Bronchial epithelial cell (primary cell): Measurements from ENCODE around the gene FAR1. TPM values are rescaled to one million over a fixed set of nuclear protein-coding genes. Genes with fewer than 3 reads are reported as not detected.

Source experiments
- DNase-seq: peaks from one replicate; pipeline ENCODE4 v3.0.0-alpha.2; 2010; ENCODE audit warnings: low read depth
- FAIRE-seq: peaks from 2 replicates; lab custom pipeline; 2011; peaks lifted over from hg19 to GRCh38; lab: Jason Lieb, UNC
- H3K27me3 ChIP-seq: 2 replicates; pipeline ENCODE4 v1.5.1; 2011; ENCODE audit warnings: low read length; ENCODE audit not compliant: control insufficient read depth, insufficient read depth
- H3K36me3 ChIP-seq: 2 replicates; pipeline ENCODE4 v1.5.1; 2011; ENCODE audit warnings: low read length; ENCODE audit not compliant: control insufficient read depth, insufficient read depth
- H3K4me3 ChIP-seq: 2 replicates; pipeline ENCODE4 v1.5.1; 2011; ENCODE audit warnings: mild to moderate bottlenecking, low read depth, low read length, control low read depth
- total RNA-seq: library from RNA; depleted of rRNA; stranded (reverse); fragments of >200 nt; gene quantifications from 2 replicates; pipeline ENCODE4 v1.2.1, GENCODE V29; 2014
- TF ChIP-seq, protein P1 (sequence below): IDR thresholded peaks from 2 replicates; pipeline ENCODE4 v1.5.1; 2011; ENCODE audit warnings: mild to moderate bottlenecking, moderate library complexity, low read length, control low read depth, inconsistent platforms; ENCODE audit not compliant: insufficient read depth, severe bottlenecking

Gene FAR1
- total RNA-seq, 1 donor from 2014 or later = 78.7 TPM

DNA sequence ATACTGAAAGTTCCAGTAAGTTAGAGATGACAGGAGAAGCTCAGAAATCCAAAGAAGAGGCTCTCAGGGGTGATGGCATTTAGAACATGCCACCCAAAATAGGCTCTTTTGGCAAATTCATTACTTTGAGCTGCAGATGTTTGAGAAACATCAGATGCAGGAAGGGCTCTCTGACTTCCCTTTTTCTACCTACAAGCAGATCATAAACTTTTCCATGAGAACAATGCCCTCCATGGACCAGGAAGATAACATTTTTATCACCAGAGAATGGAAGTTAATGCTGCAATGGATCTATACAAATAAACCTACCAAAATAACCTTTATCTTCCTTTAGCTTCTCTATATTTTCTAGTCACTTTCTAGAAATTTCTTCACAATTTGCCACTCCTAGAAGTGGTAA, 32.7 kb upstream of the FAR1 start:
- Histone ChIP-seq H3K36me3 (no peaks in the 10 kb centered on the region), H3K27me3 (peaks cover 4% of the 10 kb centered on the region), H3K4me3 (no peak overlapping the region)
- no peak for FAIRE-seq
- no peak for DNase-seq
- TF ChIP-seq, protein P1, sequence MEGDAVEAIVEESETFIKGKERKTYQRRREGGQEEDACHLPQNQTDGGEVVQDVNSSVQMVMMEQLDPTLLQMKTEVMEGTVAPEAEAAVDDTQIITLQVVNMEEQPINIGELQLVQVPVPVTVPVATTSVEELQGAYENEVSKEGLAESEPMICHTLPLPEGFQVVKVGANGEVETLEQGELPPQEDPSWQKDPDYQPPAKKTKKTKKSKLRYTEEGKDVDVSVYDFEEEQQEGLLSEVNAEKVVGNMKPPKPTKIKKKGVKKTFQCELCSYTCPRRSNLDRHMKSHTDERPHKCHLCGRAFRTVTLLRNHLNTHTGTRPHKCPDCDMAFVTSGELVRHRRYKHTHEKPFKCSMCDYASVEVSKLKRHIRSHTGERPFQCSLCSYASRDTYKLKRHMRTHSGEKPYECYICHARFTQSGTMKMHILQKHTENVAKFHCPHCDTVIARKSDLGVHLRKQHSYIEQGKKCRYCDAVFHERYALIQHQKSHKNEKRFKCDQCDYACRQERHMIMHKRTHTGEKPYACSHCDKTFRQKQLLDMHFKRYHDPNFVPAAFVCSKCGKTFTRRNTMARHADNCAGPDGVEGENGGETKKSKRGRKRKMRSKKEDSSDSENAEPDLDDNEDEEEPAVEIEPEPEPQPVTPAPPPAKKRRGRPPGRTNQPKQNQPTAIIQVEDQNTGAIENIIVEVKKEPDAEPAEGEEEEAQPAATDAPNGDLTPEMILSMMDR = no peak

DNA sequence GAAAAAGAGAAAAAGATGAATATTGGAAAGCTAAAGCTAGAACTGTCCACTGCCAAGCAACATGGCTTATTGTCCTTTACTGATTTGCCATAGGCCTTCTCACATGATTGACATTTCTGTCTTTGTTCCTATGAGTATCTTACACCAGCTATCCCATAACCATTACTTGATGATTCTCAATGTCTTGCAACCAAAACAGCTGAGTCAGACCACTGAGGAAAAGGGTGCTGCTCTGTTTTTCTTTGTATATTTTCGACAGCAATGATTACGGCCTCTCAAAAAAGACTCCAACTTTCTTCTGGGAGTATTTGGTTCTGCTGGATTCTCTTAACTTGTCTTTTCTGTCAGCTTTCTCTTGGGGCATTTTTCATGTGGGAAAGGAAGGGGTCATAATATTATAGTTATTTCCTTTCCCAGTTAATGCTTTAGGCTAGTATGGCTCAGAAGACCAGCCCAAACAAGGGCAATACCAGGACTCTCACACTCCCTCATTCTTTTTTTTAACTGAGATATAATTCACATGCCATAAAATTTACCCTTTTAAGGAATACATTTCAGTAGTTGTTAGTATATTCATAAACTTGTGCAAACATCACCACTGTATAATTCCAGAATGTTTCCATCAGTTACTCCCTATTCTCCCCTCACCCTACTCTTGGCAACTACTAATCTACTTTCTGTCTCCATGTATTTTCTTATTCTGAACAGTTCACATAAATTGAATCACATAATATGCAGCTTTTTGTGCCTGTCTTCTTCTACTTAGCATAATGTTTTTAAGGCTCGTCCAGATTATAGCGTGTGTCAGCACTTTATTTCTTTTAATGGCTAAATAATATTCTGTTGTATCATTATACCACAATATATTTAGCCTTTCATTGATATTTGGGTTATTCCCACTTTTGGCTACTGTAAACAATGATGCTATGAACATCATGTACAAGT, 31.1 kb upstream of the FAR1 start:
- peaks cover 4% of the 10 kb centered on the region for H3K27me3 ChIP-seq
- H3K36me3 ChIP-seq = no peaks in the 10 kb centered on the region
- DNase-seq (no peak), FAIRE-seq (no peak)
- TF ChIP-seq, protein P1 = no peak
- H3K4me3 ChIP-seq = no peak overlapping the region

DNA sequence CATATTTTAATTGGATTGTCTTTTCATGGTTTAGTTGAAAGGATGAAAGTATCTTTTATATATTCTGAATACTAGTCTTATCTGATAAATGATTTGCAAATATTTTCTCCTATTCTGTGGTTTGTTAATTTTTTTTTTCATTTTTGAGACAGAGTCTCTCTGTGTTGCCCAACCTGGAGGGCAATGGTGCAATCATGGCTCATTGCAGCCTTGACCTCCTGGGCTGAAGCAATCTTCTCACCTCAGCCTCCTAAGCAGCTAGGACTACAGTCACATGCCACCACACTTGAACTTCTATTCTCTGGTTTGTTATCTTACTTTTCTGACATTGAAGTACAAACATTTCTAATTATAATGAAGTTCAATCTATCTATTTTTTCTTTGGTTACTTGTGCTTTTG, 30.0 kb upstream of the FAR1 start:
- DNase-seq (no peak), FAIRE-seq (no peak)
- Histone ChIP-seq H3K27me3 (peaks cover 4% of the 10 kb centered on the region), H3K4me3 (no peak overlapping the region), H3K36me3 (no peaks in the 10 kb centered on the region)
- TF ChIP-seq, protein P1 = no peak

DNA sequence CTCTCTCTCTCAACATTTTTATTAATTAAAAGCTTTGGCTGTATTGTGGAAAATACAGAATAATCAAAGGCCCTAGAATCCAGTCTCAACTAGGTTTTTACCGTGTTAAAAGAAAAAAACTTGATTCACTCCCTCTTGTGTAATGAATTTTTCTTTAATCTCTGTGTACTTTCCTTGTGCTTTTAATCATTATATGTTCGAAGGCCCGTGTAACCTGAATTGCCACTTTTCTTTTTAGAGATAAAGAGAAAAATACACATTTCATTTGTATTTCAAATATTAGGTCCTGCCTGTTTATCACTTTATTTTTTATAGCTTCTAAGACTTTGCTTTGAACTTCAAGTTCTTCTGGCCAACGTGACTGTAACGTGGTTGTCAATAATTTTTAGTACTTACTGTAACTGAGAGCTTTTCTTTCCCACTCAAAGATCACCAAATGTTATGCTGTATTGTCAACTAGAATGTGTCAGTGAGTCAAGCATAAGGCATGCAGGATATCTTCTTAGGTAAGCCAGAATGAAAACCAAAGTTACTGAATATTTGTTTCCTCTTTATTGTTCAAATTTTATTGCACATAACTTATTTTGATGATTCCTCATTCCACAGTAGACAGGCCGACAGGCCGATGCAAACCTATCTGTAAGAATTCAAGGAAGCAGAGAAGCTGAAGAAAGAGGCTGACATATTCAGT, 23.3 kb upstream of the FAR1 start:
- no peak for FAIRE-seq
- TF ChIP-seq, protein P1 = no peak
- Histone ChIP-seq H3K36me3 (no peaks in the 10 kb centered on the region), H3K4me3 (no peak overlapping the region), H3K27me3 (no peaks in the 10 kb centered on the region)
- peak; percentile 73 for DNase-seq

DNA sequence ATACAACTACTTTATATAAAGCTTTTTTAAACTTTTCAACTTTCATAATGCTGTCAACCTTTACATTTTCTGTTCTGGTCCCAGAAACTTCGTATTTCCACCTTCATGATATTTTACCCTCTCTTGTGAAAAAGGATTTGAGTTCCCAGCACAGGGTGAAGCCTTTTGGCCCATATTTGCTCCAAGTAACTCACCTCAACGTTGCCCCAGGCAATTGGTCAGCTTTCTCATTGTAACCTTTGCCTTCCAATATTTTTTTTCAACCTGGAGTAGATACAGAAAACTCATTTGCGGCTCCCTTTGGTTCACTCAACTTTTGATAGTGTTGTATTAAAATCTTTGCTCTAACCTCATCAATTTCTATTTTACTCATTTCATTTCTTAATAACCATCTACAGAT, 21.1 kb upstream of the FAR1 start:
- Histone ChIP-seq H3K36me3 (no peaks in the 10 kb centered on the region), H3K4me3 (no peak overlapping the region), H3K27me3 (no peaks in the 10 kb centered on the region)
- TF ChIP-seq, protein P1 = no peak
- DNase-seq (no peak), FAIRE-seq (no peak)
